GM19397 (cell line): ENCODE data around the gene PALM3.

Experiments
- ATAC-seq: cut with Tn5 transposase; IDR thresholded peaks from one replicate; pipeline ENCODE4 v1.9.1; 2021; ENCODE audit warnings: mild to moderate bottlenecking, moderate library complexity; ENCODE audit not compliant: unreplicated experiment

PALM3 gene

DNA sequence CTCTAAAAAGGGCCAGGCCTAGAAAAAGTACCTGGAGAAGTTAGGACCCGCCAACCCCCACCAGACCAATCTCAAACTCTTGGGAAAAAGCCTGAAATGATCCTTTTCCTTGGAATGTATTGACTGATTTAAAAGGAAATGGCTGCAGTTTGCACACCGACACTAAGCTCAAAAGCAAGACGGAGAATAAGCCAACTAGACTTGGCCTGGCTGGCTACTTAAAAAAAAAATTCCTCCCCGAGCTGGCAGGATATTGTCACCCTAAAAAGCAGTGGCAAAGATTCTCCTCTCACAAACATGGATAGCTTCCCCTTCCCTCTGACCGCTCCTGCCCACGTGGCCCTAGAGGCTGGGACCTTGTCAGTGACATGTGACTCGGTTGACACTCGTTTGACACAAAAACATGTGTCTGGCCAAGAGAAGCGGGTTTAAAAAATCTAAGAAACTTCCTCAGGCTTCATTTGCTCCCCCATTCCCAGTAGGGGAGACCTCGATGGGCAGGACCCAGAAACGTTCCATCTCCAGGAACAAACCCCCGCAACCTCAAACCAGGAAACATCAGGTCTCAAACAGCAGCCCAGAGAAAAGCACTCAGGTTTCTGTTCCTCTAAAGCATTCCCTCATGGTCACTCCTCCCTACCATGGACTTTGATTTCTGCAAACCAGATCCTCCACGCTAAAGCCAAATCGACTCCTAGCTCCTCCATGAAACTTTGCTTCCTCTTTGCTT is 57.1 kb downstream of the PALM3 start:
- no peak for ATAC-seq
